ENCODE measurements around the gene RPRD1B. TPM values are rescaled to one million over a fixed set of nuclear protein-coding genes. Genes with fewer than 3 reads are reported as not detected.

RPRD1B gene
- total and polyA plus RNA-seq, 2 experiments from 2014 or later = 7.3 to 24.3 TPM

- no peak overlapping the region for H3K4me3 ChIP-seq
- H3F3A ChIP-seq (replicated peaks; ENCODE audit: low read depth) = no peaks in the 10 kb centered on the region
- peaks cover 10% of the 10 kb centered on the region; the same call in 1 of the 2 replicates for H3K36me3 ChIP-seq (ENCODE audit: insufficient read depth)
- ATAC-seq = no peak
- H3K9me3 Mint-ChIP-seq = no peaks in the 10 kb centered on the region; the same call in 2 of the 3 replicates
- H3K9me2 ChIP-seq (ENCODE audit: insufficient read depth) = no peaks in the 10 kb centered on the region
- no peaks in the 10 kb centered on the region for H3K27me3 ChIP-seq (ENCODE audit: insufficient read depth)
- no peak for DNase-seq (ENCODE audit: low spot score)
- no peaks in the 10 kb centered on the region for H3K79me2 ChIP-seq (replicated peaks; ENCODE audit: insufficient read depth)
- H3K4me1 ChIP-seq (ENCODE audit: insufficient read depth) = no peaks in the 10 kb centered on the region
- peaks cover 22% of the 10 kb centered on the region for H3K36me3 Mint-ChIP-seq (ENCODE audit: low read depth)
- H3K4me1 Mint-ChIP-seq = peaks cover 7% of the 10 kb centered on the region; the same call in 2 of the 3 replicates
- TF ChIP-seq CTCF (conservative IDR thresholded peaks at IDR 0.05; ENCODE audit: low read depth in 2 of 2) (no peak), POLR2AphosphoS5 (IDR thresholded peaks at IDR 0.05; ENCODE audit: low read depth) (no peak), ZNF114 (CRISPR knock-in tag; IDR thresholded peaks at IDR 0.05) (no peak), CREB1 (CRISPR knock-in tag; IDR thresholded peaks at IDR 0.05; ENCODE audit: low read depth) (no peak), ZNF462 (CRISPR knock-in tag; IDR thresholded peaks at IDR 0.05) (no peak), REST (IDR thresholded peaks at IDR 0.05; ENCODE audit: unreplicated experiment) (no peak), NANOG (IDR thresholded peaks at IDR 0.05; ENCODE audit: borderline replicate concordance) (no peak), EZH2 (IDR thresholded peaks at IDR 0.05; ENCODE audit: low read depth, unreplicated experiment) (no peak), ZNF331 (CRISPR knock-in tag; IDR thresholded peaks at IDR 0.05; ENCODE audit: low read depth) (no peak), STAT1 (IDR thresholded peaks at IDR 0.05; ENCODE audit: unreplicated experiment) (no peak), JUNB (IDR thresholded peaks at IDR 0.05; ENCODE audit: unreplicated experiment) (no peak), ETS1 (IDR thresholded peaks at IDR 0.05) (no peak)
- H3K27me3 Mint-ChIP-seq (ENCODE audit: insufficient read depth, low read depth, poor library complexity) = peaks cover 5% of the 10 kb centered on the region
- no peak overlapping the region for H2AFZ ChIP-seq
- H3K4me2 ChIP-seq = no peak overlapping the region
- H4K20me1 ChIP-seq (replicated peaks; ENCODE audit: insufficient read depth) = peaks cover 4% of the 10 kb centered on the region; the same call in 1 of the 2 replicates
- H3K27ac ChIP-seq (ENCODE audit: low read depth) = no peak overlapping the region
- H3K4me3 Mint-ChIP-seq = no peak overlapping the region
- no peak overlapping the region for H3K27ac Mint-ChIP-seq
Observed at GRCh38 chr20:37986044-37986858, 47.3 kb upstream of the RPRD1B start.
